HUES64 (cell line): ENCODE results near the gene RPRD1B.

ENCODE experiments used
- H3K27ac ChIP-seq: 2 replicates; pipeline ENCODE4 v1.7.0; 2013; ENCODE audit warnings: low read depth, low read length, inconsistent platforms
- H3K27me3 ChIP-seq: 2 replicates; pipeline ENCODE4 v1.6.1; 2013; ENCODE audit warnings: mild to moderate bottlenecking, low read length; ENCODE audit not compliant: insufficient read depth
- H3K36me3 ChIP-seq: 2 replicates; pipeline ENCODE4 v1.6.1; 2013; ENCODE audit warnings: mild to moderate bottlenecking, low read length; ENCODE audit not compliant: insufficient read depth
- H3K4me1 ChIP-seq: 2 replicates; pipeline ENCODE4 v1.6.1; 2013; ENCODE audit warnings: mild to moderate bottlenecking, low read length, moderate library complexity; ENCODE audit not compliant: insufficient read depth
- H3K4me3 ChIP-seq: 2 replicates; pipeline ENCODE4 v1.5.1; 2013; ENCODE audit warnings: mild to moderate bottlenecking, low read length, moderate library complexity
- H3K9ac ChIP-seq: 2 replicates; pipeline ENCODE4 v1.6.1; 2013; ENCODE audit warnings: mild to moderate bottlenecking, low read depth, low read length
- H3K9me3 ChIP-seq: 2 replicates; pipeline ENCODE4 v1.6.1; 2013; ENCODE audit warnings: low read depth, low read length; ENCODE audit not compliant: insufficient read depth
- WGBS: fragments of 150-250, 120-280 bp; methylation state at CpG from one replicate; pipeline ENCODE4 v1.1.7; 2013; ENCODE audit warnings: missing lambda C conversion rate; 5-methylcytosine and 5-hydroxymethylcytosine counted together

The RPRD1B gene

DNA sequence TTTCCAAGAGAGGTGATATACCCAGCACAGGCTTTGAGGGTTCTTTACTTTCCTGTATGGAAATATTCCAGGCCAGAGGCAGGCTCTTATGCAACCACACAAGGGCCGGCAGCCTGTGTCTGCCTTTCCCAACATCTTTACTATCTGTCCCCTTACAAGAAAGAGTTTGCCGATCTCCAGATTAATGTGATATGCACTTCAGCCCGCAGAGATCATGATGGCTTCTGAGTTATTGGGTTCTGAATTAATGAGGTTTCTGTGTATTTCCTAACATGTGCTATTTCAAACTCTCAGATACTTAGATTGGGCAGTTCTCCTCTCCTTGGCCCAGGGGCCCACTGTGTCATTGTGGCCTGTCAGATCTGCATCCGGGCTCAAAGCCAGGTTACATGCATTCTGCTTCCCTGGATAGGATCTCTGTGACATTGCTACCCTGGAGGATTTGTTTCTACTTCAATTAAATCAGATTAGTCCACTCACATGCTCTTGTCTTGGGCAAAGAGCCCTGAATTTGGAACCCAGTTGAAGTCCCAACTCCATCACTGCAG, 75.0 kb downstream of the RPRD1B start:
- no peaks in the 10 kb centered on the region for H3K36me3 ChIP-seq
- WGBS, result 94% methylated on average over 4 of the region's 4 CpGs
- no peak overlapping the region for H3K4me3 ChIP-seq
- H3K27ac ChIP-seq, result no peak overlapping the region
- H3K9me3 ChIP-seq, result no peaks in the 10 kb centered on the region
- no peaks in the 10 kb centered on the region for H3K4me1 ChIP-seq
- no peak overlapping the region for H3K9ac ChIP-seq
- H3K27me3 ChIP-seq, result no peaks in the 10 kb centered on the region

DNA sequence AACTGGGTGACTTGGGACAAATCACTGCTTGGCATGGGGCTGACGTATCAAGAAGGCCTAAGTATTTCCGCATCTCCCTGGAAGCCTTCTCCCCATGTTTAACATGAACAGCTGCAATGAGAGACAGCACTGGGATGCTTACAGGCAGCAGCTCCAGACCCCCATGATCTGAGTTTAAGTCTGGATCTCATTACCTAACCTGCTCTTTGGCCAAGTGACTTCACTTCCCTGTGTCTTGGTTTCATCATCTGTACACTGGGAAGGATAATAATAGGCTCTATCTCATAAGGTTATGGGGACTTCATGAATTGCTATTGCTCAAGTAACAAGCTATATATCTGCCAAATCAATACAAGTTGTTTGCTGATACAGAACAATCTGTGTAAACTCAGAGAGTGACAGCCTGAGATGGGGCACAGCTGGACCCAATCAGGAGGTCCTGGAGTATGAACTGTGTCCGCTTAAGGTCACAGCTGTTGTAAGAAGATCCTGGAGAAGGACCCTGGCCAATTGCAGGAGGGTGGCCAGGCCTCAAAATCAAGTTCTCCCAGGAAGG, 75.5 kb downstream of the RPRD1B start:
- Histone ChIP-seq H3K9me3 (no peaks in the 10 kb centered on the region), H3K4me1 (no peaks in the 10 kb centered on the region), H3K27me3 (no peaks in the 10 kb centered on the region), H3K4me3 (no peak overlapping the region), H3K36me3 (no peaks in the 10 kb centered on the region), H3K9ac (no peak overlapping the region), H3K27ac (no peak overlapping the region)
- 91% methylated on average over 3 of the region's 3 CpGs for WGBS

DNA sequence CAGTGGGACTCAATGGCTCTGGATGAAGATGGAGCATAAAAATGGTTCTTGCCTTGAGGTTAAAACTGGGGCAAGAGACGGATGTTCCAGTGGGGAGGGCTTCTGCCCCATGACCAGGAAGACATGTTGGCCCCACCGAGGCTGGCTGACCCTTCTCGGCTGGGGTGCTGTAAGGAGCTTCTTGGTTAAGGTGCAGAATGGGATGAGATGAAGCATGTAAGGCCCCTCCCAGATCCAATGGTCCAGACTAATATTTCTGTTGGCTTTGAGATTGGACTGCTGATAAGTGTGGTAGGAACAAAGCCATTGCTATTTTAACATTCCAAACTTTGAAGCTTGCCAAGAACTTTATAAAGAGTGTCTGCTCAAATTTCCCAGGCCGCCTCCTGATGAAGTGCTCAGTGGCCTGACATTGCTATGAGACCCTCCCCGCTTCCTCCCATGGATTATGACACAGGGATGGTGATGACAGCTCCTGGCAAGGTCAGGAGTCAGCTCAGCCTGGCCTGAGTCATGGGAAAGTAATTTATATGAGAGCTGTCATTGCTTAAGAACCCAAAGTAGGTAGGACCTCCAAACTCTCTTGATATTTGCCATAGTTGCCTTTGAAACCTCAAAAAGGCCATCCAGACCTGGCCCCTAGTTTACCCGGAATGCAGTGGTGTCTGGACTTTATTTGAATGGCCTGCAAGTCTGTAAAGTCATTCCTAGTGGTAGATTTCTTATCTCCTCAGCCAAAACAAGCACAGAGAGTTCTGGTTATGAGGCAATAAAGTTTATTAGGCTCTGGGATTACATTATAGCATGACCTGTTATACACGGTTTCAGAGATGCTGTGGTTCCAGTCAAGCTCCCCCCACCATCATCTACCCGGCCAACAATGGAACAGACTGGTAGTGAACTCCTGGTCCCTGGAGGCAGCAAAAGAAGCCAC, 76.3 kb downstream of the RPRD1B start:
- 87% methylated on average over 8 of the region's 8 CpGs for WGBS
- H3K9me3 ChIP-seq, result no peaks in the 10 kb centered on the region
- no peak overlapping the region for H3K9ac ChIP-seq
- H3K4me3 ChIP-seq, result no peak overlapping the region
- H3K36me3 ChIP-seq, result no peaks in the 10 kb centered on the region
- no peaks in the 10 kb centered on the region for H3K27me3 ChIP-seq
- no peaks in the 10 kb centered on the region for H3K4me1 ChIP-seq
- no peak overlapping the region for H3K27ac ChIP-seq

DNA sequence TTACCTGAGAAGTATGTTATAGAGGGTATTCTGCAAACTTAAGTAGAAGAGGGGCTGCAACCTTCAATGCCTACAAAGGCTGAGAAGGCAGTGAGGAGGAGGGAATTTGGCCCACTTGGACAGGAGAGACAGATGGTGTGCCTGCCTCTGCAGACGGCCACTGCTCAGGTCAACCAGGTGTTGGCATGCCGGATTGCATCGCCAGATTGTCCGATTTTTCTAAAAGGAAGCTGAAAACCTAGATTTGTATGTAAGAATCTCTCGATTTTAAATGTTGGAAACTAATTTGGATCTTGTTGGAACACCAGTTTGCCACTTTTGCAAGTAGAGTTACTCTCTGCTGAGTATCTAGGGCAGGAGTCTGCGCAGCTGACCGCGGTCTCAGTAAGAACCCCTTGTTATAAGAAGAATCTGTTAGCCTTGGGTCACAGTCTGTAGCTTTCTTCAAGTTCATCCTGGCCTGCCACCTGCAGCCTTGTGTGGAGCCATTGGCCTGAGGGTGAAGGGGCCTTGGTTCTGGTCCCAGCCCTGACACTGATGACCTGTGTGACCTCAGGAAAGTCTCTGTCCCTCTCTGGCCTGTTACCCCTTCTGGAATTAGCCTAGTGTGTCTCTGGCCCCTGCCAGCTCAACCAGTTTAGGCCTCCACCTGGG, 77.1 kb downstream of the RPRD1B start:
- H3K4me1 ChIP-seq, result no peaks in the 10 kb centered on the region
- H3K4me3 ChIP-seq, result no peak overlapping the region
- H3K27me3 ChIP-seq, result no peaks in the 10 kb centered on the region
- no peaks in the 10 kb centered on the region for H3K36me3 ChIP-seq
- no peaks in the 10 kb centered on the region for H3K9me3 ChIP-seq
- 92% methylated on average over 8 of the region's 8 CpGs for WGBS
- no peak overlapping the region for H3K9ac ChIP-seq
- no peak overlapping the region for H3K27ac ChIP-seq

DNA sequence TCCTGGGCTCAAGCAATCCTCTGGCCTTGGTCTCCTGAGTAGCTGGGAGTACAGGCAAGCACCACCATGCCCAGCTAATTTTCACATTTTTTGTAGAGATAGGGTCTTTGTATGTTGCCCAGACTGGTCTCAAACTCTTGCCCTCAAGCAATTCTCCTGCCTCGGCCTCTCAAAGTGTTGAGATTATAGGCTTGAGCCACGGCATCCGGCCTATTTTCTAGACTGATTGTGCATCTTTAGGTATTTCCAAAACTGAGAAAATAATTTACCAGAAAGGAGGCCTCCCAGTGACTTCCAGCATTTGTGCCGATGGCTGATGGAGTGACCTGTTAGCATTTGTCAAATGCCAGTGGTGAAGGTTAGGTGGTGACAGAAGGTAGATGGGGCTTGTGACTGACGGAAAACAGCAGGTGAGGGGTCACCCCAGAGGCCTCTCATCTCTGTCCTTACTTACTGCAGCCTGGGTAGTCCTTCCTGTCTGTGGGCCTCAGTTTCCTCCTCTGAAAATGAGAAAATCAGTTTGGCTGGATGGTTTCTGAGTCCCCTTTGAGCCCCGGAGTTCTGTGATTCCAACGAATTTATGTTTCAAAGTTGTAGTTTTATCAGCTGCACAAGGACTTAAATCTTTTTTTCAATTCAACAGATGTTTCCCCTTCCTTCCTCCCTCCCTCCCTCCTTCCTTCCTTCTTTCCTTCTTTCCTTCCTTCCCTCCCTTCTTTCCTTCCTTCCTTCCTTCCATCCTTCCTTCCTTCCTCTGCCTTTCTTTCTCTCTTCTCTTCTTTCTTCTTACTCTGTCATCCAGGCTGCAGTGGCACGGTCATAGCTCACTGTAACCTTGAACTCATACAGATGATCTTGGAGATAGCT, 78.1 kb downstream of the RPRD1B start:
- WGBS, result 94% methylated on average over 8 of the region's 8 CpGs

DNA sequence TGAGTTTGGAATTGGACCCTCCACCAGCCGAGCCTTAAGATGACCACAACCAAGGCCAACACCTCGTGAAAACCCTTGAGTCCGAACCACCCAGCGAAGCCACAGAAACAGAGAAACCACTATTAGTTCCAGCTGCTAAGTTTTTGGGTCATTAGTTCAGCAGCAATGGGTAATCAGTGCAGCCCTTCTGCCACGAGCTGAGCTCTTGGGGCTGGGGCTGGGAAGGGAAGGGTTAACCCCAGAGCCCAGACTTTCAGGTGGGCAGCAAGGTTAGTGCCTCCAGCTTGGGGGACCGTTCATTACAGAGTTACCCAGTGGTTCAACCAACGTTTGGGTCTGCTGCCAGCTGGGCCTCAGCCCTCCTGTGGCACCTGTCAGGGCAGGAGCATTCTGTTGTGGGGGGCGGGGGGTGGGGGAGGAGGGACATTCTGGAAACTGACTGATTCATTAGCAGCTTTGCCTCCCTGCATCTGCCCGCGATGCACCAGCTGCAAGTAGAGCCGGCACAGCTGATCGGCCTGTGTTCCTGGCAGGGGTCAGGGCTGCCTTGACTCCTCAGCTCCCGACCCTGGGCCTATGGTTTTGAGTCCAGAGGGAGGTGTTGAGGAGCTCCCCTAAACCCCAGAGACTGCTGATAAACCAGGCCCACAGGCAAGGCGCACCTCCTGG, 78.8 kb downstream of the RPRD1B start:
- no peak overlapping the region for H3K27ac ChIP-seq
- no peaks in the 10 kb centered on the region for H3K36me3 ChIP-seq

More for the DNA sequence above, 78.1 kb downstream of the RPRD1B start:
- Histone ChIP-seq H3K9me3 (no peaks in the 10 kb centered on the region), H3K36me3 (no peaks in the 10 kb centered on the region), H3K27ac (no peak overlapping the region), H3K4me1 (no peaks in the 10 kb centered on the region), H3K27me3 (no peaks in the 10 kb centered on the region), H3K9ac (no peak overlapping the region), H3K4me3 (no peak overlapping the region)

DNA sequence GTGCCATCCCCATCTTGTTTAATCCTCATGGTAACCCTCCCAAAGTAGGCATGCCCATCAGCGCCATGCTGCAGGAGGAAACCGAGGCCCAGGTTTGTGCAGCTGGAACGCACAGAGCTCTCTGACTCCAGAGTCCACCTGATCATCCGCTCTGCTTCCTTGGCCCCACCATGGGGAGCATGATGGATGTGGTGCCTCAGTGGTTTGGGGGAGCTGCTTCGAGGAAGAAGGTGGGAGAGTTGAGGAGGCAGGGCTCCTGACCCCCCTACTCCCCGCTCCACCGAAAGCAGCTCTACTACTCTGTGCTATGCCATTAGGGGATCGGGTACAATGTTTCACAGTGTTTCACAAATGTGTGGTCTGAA, 79.4 kb downstream of the RPRD1B start:
- no peaks in the 10 kb centered on the region for H3K9me3 ChIP-seq
- no peak overlapping the region for H3K27ac ChIP-seq
- H3K36me3 ChIP-seq, result no peaks in the 10 kb centered on the region
- no peak overlapping the region for H3K4me3 ChIP-seq
- H3K9ac ChIP-seq, result no peak overlapping the region
- no peaks in the 10 kb centered on the region for H3K4me1 ChIP-seq
- WGBS, result 93% methylated on average over 8 of the region's 8 CpGs
- no peaks in the 10 kb centered on the region for H3K27me3 ChIP-seq

More for the DNA sequence above, 78.8 kb downstream of the RPRD1B start:
- Histone ChIP-seq H3K4me3 (no peak overlapping the region), H3K4me1 (no peaks in the 10 kb centered on the region), H3K27me3 (no peaks in the 10 kb centered on the region), H3K9me3 (no peaks in the 10 kb centered on the region), H3K9ac (no peak overlapping the region)
- 85% methylated on average over 14 of the region's 14 CpGs for WGBS

DNA sequence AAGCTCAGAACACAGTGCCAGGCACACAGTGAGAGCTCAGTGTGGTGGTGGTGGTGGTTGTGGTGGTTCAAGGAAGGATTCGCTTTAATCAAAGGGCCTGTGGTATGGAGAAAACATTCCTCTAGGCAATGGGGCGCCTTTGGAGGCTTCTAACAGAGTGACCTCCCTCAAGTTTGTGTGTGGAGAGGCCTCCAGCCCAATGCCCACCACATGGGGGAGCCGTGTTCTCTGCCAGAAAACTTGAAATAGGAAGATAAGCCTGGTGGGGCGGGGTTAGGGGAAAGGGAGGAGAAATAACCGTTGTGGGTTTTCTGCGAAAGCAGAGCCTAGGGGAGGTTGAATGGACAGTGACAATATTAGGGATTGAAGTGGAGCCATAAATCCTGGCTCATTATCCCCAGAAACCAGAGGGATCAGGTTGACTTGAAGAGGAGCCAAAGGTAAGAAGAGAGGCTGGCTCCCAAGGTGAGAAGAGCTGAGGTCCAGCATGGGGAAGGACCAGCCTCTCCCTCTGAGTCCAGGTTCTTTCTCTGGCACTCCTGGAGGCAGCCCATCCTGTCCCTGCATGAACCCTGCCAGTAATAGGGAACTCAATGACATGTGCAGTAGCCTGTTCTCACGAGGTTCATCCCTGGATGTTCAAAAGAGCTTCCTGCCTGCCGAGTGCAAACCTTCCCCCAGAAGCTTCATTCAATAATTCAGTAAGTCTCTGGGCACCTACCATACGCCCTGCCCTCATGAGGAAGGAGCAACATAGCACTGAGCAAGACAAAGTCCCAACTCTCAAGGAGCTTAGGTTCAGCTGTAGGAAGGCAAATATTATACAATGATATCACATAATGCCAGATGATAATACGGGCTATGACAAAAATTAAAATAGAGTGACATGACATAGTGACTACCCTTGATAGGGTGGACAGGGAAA, 80.1 kb downstream of the RPRD1B start:
- no peaks in the 10 kb centered on the region for H3K9me3 ChIP-seq
- no peaks in the 10 kb centered on the region for H3K4me1 ChIP-seq
- 60% methylated on average over 10 of the region's 10 CpGs for WGBS
- H3K36me3 ChIP-seq, result no peaks in the 10 kb centered on the region
- H3K9ac ChIP-seq, result no peak overlapping the region
- no peak overlapping the region for H3K27ac ChIP-seq
- H3K4me3 ChIP-seq, result no peak overlapping the region
- H3K27me3 ChIP-seq, result no peaks in the 10 kb centered on the region

DNA sequence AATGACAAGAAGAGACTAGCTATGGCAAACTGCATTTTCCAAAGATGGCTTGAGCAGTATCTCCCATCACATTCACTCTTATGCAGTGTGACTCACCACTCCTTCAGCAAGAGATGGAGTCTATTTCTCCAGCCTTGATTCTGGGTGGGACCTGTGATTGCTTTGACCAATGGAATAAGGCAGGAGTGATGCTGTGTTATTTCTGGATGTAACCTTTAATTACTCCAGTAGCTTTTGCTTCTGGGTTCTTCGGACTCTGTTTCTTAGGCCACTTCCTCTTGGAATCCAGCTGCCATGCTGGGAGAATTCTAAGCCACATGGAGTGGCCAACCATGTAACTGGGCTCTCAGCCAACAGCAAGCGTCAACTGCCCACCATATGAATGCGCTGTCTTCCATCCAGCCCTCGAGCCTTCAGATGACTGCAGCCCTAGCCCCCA, 80.8 kb downstream of the RPRD1B start:
- H3K4me1 ChIP-seq, result no peaks in the 10 kb centered on the region
- no peak overlapping the region for H3K4me3 ChIP-seq
- H3K36me3 ChIP-seq, result no peaks in the 10 kb centered on the region
- 97% methylated on average over 4 of the region's 4 CpGs for WGBS
- H3K27ac ChIP-seq, result no peak overlapping the region
- no peak overlapping the region for H3K9ac ChIP-seq
- H3K27me3 ChIP-seq, result no peaks in the 10 kb centered on the region
- no peaks in the 10 kb centered on the region for H3K9me3 ChIP-seq
